HUES64 (cell line): Measurements from ENCODE around the gene KIF14.
"Not testable (repeated sequence)": the region's sequence is repeated elsewhere in the genome, so short reads cannot be mapped to it uniquely, and the experiment has no call there.

ENCODE experiments used
- H3K27ac ChIP-seq: 2 replicates; pipeline ENCODE4 v1.7.0; 2013; ENCODE audit warnings: low read depth, low read length, inconsistent platforms
- H3K27me3 ChIP-seq: 2 replicates; pipeline ENCODE4 v1.6.1; 2013; ENCODE audit warnings: mild to moderate bottlenecking, low read length; ENCODE audit not compliant: insufficient read depth
- H3K36me3 ChIP-seq: 2 replicates; pipeline ENCODE4 v1.6.1; 2013; ENCODE audit warnings: mild to moderate bottlenecking, low read length; ENCODE audit not compliant: insufficient read depth
- H3K4me1 ChIP-seq: 2 replicates; pipeline ENCODE4 v1.6.1; 2013; ENCODE audit warnings: mild to moderate bottlenecking, low read length, moderate library complexity; ENCODE audit not compliant: insufficient read depth
- H3K4me3 ChIP-seq: 2 replicates; pipeline ENCODE4 v1.5.1; 2013; ENCODE audit warnings: mild to moderate bottlenecking, low read length, moderate library complexity
- H3K9ac ChIP-seq: 2 replicates; pipeline ENCODE4 v1.6.1; 2013; ENCODE audit warnings: mild to moderate bottlenecking, low read depth, low read length
- H3K9me3 ChIP-seq: 2 replicates; pipeline ENCODE4 v1.6.1; 2013; ENCODE audit warnings: low read depth, low read length; ENCODE audit not compliant: insufficient read depth
- WGBS: fragments of 150-250, 120-280 bp; methylation state at CpG from one replicate; pipeline ENCODE4 v1.1.7; 2013; ENCODE audit warnings: missing lambda C conversion rate; 5-methylcytosine and 5-hydroxymethylcytosine counted together

The KIF14 gene

DNA sequence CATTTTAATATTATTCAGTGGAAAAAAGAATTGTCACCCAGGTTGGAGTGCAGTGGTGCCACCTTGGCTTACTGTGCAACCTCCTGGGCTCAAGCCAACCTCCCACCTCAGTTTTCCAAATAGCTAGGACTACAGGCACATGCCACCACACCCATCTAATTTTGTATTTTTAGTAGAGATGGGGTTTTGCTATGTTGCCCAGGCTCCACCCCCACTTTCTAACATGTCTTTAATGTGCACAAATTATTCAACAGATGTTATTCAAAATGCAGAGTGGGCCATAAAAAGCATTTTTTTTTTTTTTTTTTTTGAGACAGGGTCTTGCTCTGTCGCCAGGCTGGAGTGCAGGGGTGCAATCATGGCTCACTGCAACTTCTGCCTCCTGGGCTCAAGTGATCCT, 31.8 kb upstream of the KIF14 start:
- Histone ChIP-seq H3K36me3 (peaks cover 45% of the 10 kb centered on the region), H3K9me3 (no peaks in the 10 kb centered on the region), H3K4me3 (no peak overlapping the region), H3K27me3 (no peaks in the 10 kb centered on the region), H3K27ac (no peak overlapping the region), H3K9ac (no peak overlapping the region), H3K4me1 (0 out of 2 replicates have a peak, but pooled peaks cover 7% of the 10 kb centered on the region)
- 94% methylated on average over 1 of the region's 1 CpG for WGBS

- H3K9me3 ChIP-seq: no peaks in the 10 kb centered on the region
- WGBS: 98% methylated on average over 4 of the region's 4 CpGs
- H3K4me1 ChIP-seq: no peaks in the 10 kb centered on the region
- no peak overlapping the region for H3K9ac ChIP-seq
- no peak overlapping the region for H3K4me3 ChIP-seq
- no peaks in the 10 kb centered on the region for H3K27me3 ChIP-seq
- H3K27ac ChIP-seq: no peak overlapping the region
- peaks cover 52% of the 10 kb centered on the region for H3K36me3 ChIP-seq
These were observed 26.0 kb upstream of the KIF14 start for GRCh38 chr1:200646515-200646914.

DNA sequence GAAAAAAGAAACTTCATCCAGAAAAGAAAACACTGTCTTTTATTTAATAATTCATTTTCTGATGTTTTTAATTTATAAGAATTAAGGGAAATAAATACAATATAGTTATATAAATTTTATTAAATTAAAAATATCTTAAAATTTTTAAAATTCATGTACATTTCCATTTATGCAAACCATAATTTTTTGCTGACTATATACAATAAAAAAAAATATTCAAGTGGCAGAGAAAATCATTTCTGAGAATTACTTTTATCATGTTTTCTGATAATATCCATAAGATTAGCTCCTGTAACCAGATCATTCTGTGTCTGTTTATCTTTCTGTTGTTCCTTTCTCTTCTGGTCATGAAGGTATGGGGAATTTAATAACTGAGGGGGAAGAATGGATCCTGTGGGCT, 23.5 kb upstream of the KIF14 start:
- H3K27ac ChIP-seq: no peak overlapping the region

GRCh38 chr1:200642481-200642880, 21.9 kb upstream of the KIF14 start:
- H3K4me1 ChIP-seq: no peaks in the 10 kb centered on the region; the same call in 1 of the 2 replicates
- peaks cover 27% of the 10 kb centered on the region for H3K36me3 ChIP-seq
- WGBS: 97% methylated on average over 5 of the region's 6 CpGs
- H3K9me3 ChIP-seq: no peaks in the 10 kb centered on the region
- H3K27me3 ChIP-seq: no peaks in the 10 kb centered on the region
- no peak overlapping the region for H3K27ac ChIP-seq
- H3K4me3 ChIP-seq: no peak overlapping the region
- H3K9ac ChIP-seq: no peak overlapping the region

More for the DNA sequence above, 23.5 kb upstream of the KIF14 start:
- Histone ChIP-seq H3K9ac (no peak overlapping the region), H3K4me3 (no peak overlapping the region), H3K4me1 (no peaks in the 10 kb centered on the region; the same call in 1 of the 2 replicates), H3K27me3 (no peaks in the 10 kb centered on the region), H3K36me3 (peaks cover 39% of the 10 kb centered on the region), H3K9me3 (no peaks in the 10 kb centered on the region)

DNA sequence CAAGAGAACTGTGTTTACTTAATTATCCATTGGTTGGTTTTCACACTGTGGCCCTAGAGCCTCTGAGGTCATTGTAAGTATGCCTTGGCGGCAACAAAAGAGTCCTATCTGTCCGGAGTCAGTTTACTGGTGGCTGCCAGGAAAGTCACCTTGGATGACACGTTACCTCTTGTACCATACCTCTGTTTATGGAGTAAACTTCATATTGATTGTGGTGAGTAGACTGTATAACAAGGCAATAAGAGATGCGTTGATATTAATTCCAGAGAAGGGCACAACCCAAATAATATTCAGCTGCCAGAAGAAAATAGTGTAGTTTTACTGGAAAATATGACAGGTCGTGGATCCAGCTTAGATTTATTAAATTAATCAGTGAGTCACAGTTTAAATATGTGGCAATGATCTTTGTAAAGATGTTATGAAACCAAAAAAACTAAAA, 20.4 kb upstream of the KIF14 start:
- H3K27me3 ChIP-seq: no peaks in the 10 kb centered on the region
- 91% methylated on average over 5 of the region's 5 CpGs for WGBS
- no peaks in the 10 kb centered on the region for H3K9me3 ChIP-seq
- no peak overlapping the region for H3K9ac ChIP-seq
- peaks cover 12% of the 10 kb centered on the region for H3K36me3 ChIP-seq
- H3K27ac ChIP-seq: no peak overlapping the region
- H3K4me3 ChIP-seq: no peak overlapping the region
- H3K4me1 ChIP-seq: no peaks in the 10 kb centered on the region; the same call in 1 of the 2 replicates

GRCh38 chr1:200640373-200640962, 19.9 kb upstream of the KIF14 start:
- Histone ChIP-seq H3K4me1 (no peaks in the 10 kb centered on the region; the same call in 1 of the 2 replicates), H3K4me3 (no peak overlapping the region), H3K9me3 (no peaks in the 10 kb centered on the region), H3K27me3 (no peaks in the 10 kb centered on the region), H3K27ac (no peak overlapping the region), H3K36me3 (peaks cover 8% of the 10 kb centered on the region; the same call in 1 of the 2 replicates), H3K9ac (no peak overlapping the region)
- 93% methylated on average over 3 of the region's 4 CpGs for WGBS

DNA sequence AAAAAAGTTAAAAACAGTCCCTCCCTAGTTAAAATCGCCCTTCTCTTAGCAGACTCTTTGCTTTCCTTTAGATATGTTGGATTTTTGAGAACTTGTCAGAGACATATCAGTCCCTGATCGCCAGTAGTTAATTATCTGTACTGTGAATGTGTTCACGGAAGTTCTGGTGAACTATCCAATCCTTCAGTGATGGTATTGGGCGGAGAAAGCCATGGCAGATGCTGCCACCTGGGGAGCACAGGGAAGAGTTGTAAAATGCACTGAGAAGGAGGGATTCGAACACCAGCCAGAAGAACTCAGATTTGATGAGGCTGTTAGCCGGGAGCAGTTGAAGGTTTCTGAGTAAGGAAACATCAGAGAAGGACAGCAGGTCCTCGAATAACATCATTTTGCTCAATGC, 17.5 kb upstream of the KIF14 start:
- Histone ChIP-seq H3K36me3 (no peaks in the 10 kb centered on the region), H3K27me3 (no peaks in the 10 kb centered on the region), H3K9ac (no peak overlapping the region), H3K27ac (no peak overlapping the region), H3K4me3 (no peak overlapping the region), H3K4me1 (no peaks in the 10 kb centered on the region; the same call in 1 of the 2 replicates), H3K9me3 (no peaks in the 10 kb centered on the region)
- 83% methylated on average over 7 of the region's 7 CpGs for WGBS

DNA sequence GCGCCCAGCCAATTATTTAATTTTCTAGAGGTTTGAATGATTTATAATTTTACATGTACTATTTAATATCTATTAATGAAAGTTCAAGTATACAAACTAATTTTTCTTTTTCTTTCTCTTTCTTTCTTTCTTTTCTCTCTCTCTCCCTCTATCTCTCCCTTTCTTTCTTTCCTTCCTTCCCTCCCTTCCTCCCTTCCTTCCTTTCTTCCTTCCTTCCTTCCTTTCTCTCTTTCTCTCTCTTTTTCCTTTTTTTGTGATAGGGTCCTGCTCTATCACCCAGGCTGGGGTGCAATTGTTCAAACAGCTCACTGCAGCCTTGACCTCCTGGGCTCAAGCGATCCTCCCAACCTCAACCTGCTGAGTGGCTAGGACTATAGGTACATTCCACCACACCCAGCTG, 16.1 kb upstream of the KIF14 start:
- no peaks in the 10 kb centered on the region for H3K36me3 ChIP-seq
- H3K9ac ChIP-seq: no peak overlapping the region
- H3K4me3 ChIP-seq: no peak overlapping the region
- no peak overlapping the region for H3K27ac ChIP-seq
- no peaks in the 10 kb centered on the region for H3K9me3 ChIP-seq
- no peaks in the 10 kb centered on the region for H3K27me3 ChIP-seq
- 82% methylated on average over 1 of the region's 2 CpGs for WGBS
- no peaks in the 10 kb centered on the region; the same call in 1 of the 2 replicates for H3K4me1 ChIP-seq

DNA sequence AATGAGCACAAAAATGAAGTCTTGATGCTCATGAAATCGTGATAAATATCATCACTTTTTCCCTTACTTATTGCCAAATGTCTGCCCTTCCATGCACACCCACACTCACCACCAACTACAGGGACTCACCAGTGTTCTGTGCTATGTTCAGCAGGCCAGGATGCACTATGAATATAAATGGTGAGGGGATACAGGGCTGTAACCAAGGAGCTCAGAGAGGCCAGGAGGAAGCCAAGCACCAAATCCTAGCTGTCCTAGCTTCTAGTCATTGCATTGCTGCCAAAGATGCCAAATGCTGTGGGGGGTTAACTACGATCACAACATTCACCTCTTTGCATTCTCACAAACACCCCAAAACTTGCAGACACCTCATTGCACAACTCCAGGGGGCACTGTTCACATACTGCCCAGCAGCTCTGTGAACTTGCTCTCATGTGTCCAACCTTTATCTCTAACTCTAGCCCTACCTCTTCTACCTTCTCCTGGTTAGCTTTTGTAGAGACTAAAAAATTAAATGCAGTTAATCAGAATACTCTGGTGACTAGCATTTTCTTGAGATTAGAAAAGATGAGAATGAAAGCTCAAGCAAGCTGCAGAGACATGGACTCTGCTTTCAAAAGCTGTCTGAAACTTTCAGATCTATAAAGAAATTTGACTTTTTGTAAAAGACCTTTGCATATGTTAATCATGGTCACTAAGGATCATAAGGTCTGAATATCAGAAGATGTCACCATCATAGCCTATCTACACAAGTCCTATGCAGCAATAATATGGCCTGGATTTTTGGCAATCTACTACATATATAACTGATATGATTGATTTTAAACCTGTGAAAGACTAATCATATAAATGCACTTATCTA, 13.9 kb upstream of the KIF14 start:
- WGBS: 96% methylated on average over 1 of the region's 2 CpGs
- Histone ChIP-seq H3K9ac (no peak overlapping the region), H3K4me1 (0 out of 2 replicates have a peak, but pooled peaks cover 3% of the 10 kb centered on the region), H3K4me3 (no peak overlapping the region), H3K27ac (no peak overlapping the region), H3K36me3 (no peaks in the 10 kb centered on the region), H3K27me3 (no peaks in the 10 kb centered on the region), H3K9me3 (no peaks in the 10 kb centered on the region)

GRCh38 chr1:200631375-200631774, 10.8 kb upstream of the KIF14 start:
- Histone ChIP-seq H3K4me1 (0 out of 2 replicates have a peak, but pooled peaks cover 3% of the 10 kb centered on the region), H3K27ac (no peak overlapping the region), H3K27me3 (no peaks in the 10 kb centered on the region), H3K9ac (no peak overlapping the region), H3K9me3 (no peaks in the 10 kb centered on the region), H3K36me3 (no peaks in the 10 kb centered on the region), H3K4me3 (no peak overlapping the region)
- WGBS: 67% methylated on average over 1 of the region's 1 CpG

DNA sequence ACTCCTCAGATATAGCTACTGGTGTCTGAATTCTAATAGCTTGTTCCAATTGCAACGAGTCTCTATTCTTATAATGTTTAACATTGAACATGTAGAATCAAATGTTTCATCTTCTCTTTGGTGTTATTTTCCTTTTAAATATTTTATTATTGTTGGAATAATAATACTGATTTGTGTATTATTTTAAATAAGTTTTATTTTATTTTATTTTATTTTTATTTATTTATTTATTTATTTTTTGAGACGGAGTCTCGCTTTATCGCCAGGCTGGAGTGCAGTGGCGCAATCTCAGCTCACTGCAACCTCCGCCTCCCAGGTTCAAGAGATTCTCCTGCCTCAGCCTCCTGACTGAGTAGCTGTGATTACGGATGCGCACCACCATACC, 10.0 kb upstream of the KIF14 start:
- H3K4me3 ChIP-seq, H3K36me3 ChIP-seq, H3K27me3 ChIP-seq, H3K9me3 ChIP-seq, H3K27ac ChIP-seq, H3K4me1 ChIP-seq, H3K9ac ChIP-seq: not testable (repeated sequence)
- over 99% methylated on average over 7 of the region's 8 CpGs for WGBS
